ENCODE results near the gene PAX6.

The PAX6 gene

GRCh38 chr11:31808721-31809540, 2.2 kb downstream of the PAX6 start:
- no peak for DNase-seq (ENCODE audit: low read depth in 2 of 2)

DNA sequence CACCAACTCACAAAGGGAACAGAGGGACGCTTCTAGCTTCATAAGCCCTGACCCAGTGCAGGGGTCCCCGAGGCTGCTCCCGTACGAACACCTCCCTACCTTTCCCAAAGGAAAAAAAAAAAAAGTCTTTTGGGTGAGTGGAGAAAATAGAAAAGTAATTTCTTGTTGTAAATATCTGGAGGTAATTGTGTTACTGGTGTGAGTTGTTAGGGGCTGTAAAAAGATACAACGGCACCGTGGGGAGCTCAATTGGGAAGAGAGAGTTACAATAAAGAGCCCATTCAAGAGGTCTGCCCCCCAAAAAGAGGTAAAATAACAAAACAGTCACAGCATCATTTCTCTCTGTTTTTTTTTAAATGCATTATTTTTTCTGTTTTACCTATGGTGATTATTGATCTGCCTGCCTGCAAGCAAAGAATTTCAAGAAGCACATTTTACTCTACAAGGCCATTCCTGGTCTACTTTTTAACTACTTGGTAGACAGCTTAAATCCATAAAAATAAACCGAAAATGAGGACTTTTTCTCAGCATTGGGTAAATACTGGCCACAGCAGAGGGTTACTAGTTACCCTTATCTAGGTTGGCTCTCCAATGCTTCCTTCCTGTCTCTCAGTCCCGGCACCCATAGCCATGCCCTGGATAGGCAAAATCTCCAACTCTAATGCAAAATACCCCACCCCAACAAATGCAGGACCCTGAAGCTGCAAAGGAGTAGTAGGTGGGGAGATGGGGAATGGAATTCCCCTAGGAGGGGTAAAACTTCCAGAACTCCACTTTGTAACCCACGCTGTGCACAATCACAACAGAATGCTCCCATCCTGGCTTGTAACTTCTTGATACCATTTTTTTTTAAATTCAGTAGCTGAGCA, 3.1 kb downstream of the PAX6 start:
- DNase-seq (ENCODE audit: low read depth in 2 of 2), result no peak

DNA sequence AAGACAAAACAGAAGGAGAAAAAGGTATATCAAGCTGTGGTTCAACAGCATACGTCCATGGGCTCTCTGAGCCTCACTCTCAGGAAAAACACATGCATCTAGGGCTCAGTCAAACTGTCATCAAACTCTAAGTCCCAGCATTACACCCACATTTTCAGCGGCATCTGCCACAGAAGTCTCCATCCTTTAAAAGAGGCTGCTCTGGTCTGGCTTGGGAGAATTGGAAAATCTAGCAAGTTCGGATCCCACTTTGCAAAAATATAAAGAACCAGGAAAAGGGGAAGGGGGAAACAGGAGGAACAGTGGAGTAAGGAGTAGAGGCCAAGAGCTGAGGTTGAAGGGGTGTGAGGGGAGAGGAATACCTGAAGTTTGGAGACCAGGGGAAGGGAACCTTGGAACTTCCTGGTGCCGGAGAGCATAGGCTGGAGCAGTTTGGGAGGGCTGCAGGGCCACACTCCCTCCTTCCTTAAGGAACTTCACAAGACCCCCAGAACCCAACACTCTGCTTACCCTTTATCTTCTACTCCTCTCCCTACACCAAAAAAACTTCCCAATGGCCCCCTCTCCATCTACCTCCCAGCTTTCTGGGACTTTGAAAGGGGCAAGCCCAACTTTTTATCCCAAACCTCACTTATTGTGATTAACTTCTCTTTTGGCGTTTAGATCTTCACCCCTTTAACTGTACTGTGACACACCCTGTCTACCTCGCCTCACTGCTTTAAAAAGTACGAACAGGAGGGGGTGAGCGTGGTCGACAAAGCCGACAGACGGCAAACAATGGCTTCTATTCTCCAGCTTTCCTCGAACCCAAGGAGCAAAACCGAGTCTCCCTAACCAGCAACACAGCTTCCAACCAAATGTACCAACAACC, 4.0 kb downstream of the PAX6 start:
- DNase-seq (ENCODE audit: low read depth in 2 of 2), result no peak

DNA sequence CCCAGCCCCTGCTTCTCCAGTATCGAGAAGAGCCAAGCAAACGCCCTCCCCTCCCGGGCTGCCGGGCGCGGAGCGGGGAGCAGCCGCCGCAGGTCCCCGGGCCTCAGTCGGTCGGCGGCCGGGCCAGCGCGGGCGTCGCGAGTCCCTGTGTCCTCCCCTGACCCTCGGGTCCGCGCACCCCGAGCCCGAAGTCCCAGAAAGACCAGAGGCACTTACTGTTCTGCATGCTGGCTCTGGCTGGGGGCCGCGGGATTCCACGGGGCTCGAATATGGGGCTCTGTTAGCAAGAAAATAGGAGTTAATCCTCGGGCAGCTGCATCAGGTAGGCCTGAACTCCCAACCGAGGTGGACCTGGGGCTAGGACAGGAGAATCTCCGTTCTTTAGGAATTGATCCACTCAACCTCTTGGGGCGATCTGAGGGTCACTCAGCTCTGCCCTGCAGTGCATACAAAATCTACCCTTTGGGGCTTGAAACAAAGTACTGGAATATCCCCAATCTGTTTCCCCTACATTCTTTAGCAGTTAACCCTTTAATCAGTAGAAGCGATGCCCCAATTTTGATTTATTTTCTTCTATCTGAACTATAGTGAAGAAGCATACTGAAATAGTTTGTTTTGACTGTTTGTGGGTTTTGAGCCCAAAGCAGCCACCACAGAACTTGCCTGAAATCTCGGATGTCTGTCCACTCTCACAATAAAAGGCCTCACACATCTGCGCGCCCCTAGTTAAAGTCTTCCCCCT, 4.8 kb downstream of the PAX6 start:
- DNase-seq (ENCODE audit: low read depth in 2 of 2), result no peak

- no peak for DNase-seq (ENCODE audit: low read depth in 2 of 2)
Observed at GRCh38 chr11:31805629-31806185, 5.4 kb downstream of the PAX6 start.

DNA sequence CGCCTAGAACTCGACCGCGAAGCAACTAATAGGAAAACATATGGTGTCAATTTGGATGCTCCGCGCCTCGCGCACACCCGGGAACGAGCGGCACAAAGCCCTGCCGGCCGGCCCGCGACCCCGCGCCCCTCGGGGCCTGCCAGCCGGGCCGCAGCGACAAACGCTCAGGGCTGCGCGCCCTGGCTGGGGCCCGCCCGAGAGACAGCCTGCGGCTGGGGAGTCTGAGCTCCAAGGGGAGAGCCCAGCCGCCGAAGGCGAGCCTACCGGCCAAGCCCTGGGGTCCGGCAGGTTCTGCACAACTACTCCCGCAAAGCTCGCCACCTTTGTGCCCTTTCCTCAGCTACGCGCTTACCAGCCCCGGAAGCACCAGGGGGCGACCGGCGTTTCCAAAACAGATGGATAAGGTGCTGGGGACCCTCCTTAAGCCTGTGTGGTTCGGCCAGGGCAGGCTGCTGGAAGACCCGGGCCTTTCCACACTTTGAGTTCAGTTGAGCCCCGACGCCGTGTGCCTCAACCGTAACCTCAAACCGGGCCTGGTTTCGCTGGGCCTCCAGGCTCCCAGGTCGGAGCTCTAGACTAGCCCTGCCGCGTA, 6.0 kb downstream of the PAX6 start:
- DNase-seq (ENCODE audit: low read depth in 2 of 2), result no peak

- DNase-seq (ENCODE audit: low read depth in 2 of 2), result no peak
Observed at GRCh38 chr11:31804312-31805036, 6.6 kb downstream of the PAX6 start.

GRCh38 chr11:31803813-31804311, 7.3 kb downstream of the PAX6 start:
- DNase-seq (ENCODE audit: low read depth in 2 of 2), result no peak

GRCh38 chr11:31802990-31803812, 7.9 kb downstream of the PAX6 start:
- no peak for DNase-seq (ENCODE audit: low read depth in 2 of 2)

DNA sequence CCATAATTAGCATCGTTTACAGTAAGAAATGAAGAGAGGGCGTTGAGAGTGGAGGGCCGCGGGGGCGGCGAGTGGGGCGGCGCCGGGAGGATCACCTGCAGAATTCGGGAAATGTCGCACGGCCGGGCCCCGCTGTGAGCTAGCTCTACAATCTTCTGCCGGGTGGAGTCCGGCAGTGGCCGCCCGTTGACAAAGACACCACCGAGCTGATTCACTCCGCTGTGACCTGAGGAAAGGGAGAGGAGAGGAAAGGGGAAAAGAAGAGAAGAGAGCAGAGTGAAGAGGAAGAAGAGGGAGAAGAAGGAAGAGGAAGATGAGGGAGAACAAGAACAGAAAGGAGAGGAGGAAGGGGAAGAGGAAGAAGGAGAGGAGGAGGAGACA, 8.5 kb downstream of the PAX6 start:
- DNase-seq (ENCODE audit: low read depth in 2 of 2), result no peak

DNA sequence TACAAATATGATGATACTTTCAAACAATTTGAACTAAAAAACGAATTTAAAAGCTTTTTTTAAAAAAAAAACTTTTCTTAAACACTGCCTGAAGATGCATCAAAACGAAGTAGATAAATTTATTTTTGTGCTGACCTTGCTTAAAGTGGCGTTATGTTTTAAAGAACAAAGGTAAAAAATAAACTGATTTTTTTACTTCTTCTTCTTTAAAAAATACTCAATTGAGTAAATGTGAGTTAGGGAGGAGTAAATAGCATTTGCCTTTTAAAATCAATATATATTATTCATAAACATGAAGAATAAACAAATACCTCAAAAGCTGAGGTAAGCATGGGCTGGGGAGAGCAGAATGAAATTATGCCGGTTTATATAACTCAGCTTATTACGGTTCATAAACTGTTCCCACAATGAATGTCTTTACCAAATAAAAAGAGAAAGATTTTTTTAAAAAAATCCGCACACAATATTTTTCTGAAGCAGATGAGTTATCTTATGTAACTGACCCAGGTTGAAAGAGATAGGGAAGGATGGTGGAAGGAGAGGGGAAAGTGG, 9.0 kb downstream of the PAX6 start:
- DNase-seq (ENCODE audit: low read depth in 2 of 2), result no peak

DNA sequence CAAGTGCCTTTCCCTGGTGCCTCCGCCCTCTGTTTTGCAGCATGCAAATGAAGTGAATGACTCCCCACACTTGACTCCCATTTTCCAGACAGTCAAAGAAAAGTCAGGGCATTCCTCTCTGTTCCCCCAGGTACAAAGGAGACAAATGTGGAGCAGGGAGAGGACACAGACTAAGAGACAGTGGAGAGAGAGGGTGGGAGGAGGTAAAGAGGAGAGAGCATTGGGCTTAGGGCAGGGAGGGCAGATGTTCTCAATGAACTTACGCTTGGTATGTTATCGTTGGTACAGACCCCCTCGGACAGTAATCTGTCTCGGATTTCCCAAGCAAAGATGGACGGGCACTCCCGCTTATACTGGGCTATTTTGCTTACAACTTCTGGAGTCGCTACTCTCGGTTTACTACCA, 9.8 kb downstream of the PAX6 start:
- DNase-seq (ENCODE audit: low read depth in 2 of 2), result no peak

- no peak for DNase-seq (ENCODE audit: low read depth in 2 of 2)
Observed at GRCh38 chr11:31800398-31801265, 10.5 kb downstream of the PAX6 start.

GRCh38 chr11:31799435-31800397, 11.4 kb downstream of the PAX6 start:
- no peak for DNase-seq (ENCODE audit: low read depth in 2 of 2)

DNA sequence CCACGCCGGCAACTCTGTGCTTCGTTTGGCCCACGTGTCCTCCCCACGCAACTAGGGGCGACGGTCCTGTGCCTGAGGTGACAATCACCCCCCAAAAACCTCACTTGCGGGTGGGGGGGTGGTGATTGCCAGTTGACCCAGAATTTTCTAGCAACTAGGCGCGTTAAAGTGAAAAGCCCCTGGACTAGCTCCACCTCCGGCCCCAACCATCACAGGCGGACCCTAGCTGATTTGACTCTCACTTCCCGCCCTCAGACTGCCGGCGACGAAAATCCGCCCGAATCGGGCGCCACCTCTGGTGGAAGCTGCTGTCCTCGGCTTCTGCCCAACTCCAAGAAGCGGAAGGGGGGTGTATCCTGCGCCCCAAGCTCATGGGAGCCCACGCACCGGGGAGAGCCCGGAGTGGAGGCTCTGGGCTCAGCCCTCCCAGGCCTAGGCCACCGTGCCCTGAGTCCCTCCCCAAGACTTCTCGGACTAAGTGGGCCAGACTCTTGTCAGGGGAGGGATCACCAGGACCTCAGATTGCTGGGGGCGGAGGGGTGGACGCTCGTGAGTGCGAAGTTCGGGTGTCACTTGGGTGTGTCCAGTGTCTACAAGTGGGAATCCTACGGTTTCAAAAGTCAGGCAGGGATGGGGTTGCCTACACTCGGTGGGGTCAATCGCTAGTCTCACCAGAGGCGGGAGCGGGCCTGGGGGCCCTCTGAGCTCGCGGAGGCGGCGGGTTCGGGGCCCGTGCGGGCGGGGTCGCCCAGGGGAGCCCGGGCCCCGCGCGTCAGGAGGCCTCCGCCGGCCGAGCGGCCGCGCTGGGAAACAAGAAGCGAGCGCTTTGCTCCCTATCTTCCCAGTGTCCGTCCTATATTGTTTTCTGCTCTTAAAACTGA, 12.3 kb downstream of the PAX6 start:
- DNase-seq (ENCODE audit: low read depth in 2 of 2), result no peak
